SH-SY5Y (cell line): ENCODE results near the gene MGMT.

Experiments
- GATA2 ChIP-seq: IDR thresholded peaks from 2 replicates; pipeline ENCODE4 v1.6.1; 2011; ENCODE audit warnings: mild to moderate bottlenecking, low read depth, low read length
- GATA3 ChIP-seq: IDR thresholded peaks from 2 replicates; pipeline ENCODE4 v1.6.1; 2011; ENCODE audit warnings: low read depth, mild to moderate bottlenecking, low read length, moderate library complexity

- TF ChIP-seq GATA2 (no peak), GATA3 (no peak)
Observed at GRCh38 chr10:129531969-129532660, 65.1 kb downstream of the MGMT start.
